ENCODE data around the gene TCHH. TPM values are rescaled to one million over a fixed set of nuclear protein-coding genes. Genes with fewer than 3 reads are reported as not detected.
"Not testable (repeated sequence)": the region's sequence is repeated elsewhere in the genome, so short reads cannot be mapped to it uniquely, and the experiment has no call there.

Gene TCHH
- total RNA-seq, 2 donors from 2014 or later = 0.03 to 0.08 TPM

DNA sequence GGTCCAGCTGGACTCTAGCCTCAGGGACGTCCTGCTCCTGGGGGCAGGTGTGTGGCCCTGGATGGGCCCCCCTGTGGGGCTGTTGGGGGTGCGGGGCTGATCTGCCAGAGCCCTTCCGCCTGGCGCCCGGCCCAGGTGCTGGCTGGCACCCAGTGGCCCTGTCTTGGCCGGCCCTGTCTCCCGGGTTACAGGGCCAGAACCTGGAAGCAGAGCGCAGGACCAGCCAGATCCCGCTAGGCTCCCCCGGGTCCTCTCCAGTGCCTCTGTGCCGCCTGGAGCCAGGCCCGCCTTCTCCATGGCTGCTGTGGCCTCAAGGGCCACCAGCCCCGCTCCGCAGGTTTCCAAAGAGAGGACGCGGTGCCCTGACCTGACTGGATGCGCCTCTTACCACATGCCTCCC is 34.2 kb downstream of the TCHH start:
- DNase-seq; intact Hi-C loops (cut with DNase I); ATAC-seq: not testable (repeated sequence)

DNA sequence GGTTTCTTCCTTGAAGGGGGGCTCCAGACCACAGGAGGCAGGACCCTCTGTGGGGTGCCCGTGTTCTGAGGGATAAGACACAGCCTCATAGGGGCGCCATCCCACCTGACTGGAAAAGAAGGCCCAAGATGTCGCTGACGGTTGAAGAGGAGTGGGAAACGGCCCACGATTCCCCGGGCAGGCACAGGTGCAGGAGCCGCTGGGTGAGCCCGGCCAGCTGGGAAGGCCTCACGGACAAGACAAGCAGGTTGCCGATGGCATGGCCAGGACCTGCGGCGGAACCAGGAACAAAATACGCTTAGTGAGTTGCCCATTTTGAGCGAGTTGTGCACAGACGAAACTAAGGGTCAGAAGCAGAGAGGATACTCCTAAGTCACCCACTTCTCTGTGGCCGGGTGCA is 34.8 kb downstream of the TCHH start:
- DNase-seq; ATAC-seq; intact Hi-C loops (cut with DNase I): not testable (repeated sequence)

DNA sequence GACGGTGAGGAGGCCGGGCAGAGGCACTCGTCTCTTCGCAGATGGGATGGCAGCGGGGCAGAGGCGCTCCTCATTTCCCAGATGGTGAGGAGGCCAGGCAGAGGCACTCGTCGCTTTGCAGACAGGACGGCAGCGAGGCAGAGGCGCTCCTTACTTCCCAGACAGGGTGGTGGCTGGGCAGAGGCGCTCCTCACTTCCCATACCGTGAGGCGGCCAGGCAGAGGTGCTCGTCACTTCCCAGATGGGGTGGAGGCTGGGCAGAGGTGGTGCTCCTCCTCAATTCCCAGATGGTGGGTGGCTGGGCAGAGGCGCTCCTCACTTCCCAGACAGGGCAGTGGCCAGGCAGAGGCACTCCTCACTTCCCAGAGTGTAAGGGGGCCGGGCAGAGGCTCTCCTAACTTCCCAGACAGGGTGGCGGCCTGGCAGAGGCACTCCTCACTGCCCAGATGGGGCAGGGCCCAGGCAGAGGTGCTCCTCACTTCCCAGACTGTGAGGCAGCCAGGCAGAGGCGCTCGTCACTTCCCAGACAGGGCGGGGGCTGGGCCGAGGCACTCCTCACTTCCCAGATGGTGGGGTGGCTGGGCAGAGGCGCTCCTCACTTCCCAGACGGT is 36.3 kb downstream of the TCHH start:
- ATAC-seq (no peak), DNase-seq (no peak)
- intact Hi-C loops (cut with DNase I) = no loop called here

DNA sequence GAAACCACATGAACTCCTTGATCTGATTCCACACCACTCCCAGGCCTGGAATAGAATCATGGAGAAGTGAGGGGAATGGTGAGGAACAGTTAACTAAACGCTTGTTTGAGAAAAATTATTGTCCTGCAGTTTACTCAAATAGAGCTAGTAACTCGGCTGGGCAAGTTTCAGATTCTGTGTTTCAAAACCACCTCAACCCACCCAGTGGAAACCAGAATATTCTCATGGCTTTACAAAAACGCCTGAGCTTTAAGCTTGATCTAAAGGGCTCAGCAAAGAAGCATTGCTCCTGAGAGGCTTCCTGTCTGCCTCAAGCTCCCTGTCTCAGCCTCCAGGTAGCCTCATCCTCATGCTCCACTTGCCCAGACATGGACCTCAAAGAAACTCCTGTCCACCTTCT is 42.9 kb downstream of the TCHH start:
- intact Hi-C loops (cut with DNase I) = no loop called here
- ATAC-seq (no peak), DNase-seq (no peak)

DNA sequence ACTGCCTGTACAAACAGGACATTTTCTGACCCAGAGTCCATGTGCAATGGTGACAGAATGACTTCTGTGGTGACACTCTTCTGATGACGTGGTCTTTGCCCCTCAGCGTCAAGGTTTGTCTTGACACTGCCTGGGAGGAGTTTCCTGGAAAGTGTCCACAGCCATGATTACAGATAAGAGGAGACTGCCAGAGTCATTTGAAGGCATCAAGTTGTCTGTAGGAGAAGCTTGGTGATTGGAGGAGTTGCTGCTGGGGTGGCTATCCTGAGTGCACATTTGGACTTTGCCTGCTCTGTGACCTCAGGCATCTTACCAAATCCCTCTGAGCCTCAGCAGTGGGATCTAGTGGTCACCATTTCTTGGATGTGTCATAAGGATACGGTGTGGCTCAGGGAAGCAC is 44.1 kb downstream of the TCHH start:
- ATAC-seq (no peak), DNase-seq (no peak)
- intact Hi-C loops (cut with DNase I) = no loop called here

DNA sequence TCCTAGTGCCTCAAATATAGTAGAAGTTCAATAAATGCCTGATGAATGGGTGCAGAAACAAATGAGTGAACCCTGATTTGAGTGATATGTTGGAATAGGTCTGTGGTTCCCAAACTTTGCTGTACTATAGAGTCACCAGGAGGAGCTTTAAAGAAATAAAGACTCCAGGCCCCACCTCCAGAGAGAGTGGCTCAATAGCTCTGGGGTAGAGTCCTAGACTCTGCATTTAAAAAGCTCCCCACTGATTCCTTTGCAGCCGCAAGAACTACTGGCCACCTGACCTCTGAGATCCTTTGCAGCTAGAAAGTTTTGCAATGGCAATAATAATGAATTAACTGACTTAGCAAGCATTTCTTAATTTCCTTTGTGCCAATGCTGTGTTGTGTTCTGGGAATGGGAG is 47.3 kb downstream of the TCHH start:
- ATAC-seq (no peak), DNase-seq (no peak)
- intact Hi-C loops (cut with DNase I) = no loop called here

DNA sequence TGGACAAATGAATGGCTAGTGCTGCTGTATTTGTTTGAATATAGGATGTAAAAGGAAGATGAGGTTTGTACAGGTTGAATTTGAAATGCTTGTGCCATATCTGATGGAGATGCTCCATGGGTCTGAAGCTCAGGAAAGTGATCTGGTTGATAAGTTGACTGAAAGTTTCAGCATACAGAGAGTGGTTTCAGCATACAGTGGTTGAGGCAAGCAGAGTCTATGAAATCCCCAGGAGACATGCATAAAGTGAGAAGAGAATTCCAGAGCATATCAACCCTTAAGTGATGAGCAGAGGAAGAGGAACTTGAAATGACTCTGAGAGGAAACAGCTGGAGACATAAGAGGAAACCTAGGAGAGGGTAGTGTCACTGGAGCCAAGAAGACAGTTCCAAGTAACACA is 48.1 kb downstream of the TCHH start:
- DNase-seq = no peak
- no peak for ATAC-seq
- intact Hi-C loops (cut with DNase I) = no loop called here

DNA sequence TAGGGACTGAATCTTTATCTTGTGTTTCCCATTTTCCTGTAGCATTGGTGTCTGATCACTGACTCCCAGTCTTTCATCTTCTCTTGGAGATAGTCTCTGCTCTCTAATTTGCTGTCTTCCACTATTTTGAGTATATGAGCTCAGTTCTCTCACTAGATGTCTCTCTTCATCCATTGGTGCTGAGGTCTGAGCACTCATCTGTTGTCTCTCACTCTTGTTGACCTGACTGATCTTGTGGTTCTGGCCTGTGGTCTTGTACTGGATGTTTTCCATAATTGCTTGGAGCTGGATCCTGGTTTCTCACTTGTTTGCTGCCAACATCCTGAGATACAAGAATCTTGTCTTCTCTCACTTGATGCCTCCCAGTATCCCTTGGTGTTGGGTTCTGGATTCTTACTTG is 53.3 kb downstream of the TCHH start:
- ATAC-seq = no peak
- DNase-seq = no peak
- intact Hi-C loops (cut with DNase I) = no loop called here

Other genes with a start within 250 kb of the TCHH start
- 10 to 100 TPM; 14.7 to 17.6 TPM for gene THEM4, start 205.9 kb downstream of the TCHH start, total RNA-seq
- gene S100A10, start 121.6 kb downstream of the TCHH start, total RNA-seq = 100 to 1,000 TPM; 313 to 335 TPM
- gene S100A11, start 78.4 kb downstream of the TCHH start, total RNA-seq = 100 to 1,000 TPM; 178 to 195 TPM
- not detected for gene TCHHL1, start 26.4 kb downstream of the TCHH start, total RNA-seq
- gene RPTN, start 43.8 kb upstream of the TCHH start, total RNA-seq = not detected
- not detected for gene HRNR, start 108.7 kb upstream of the TCHH start, total RNA-seq
- gene FLG, start 209.8 kb upstream of the TCHH start, total RNA-seq = not detected
- gene FLG2, start 244.6 kb upstream of the TCHH start, total RNA-seq = not detected